H1 (cell line): Measurements from ENCODE around the gene ATP9B. TPM values are rescaled to one million over a fixed set of nuclear protein-coding genes. Genes with fewer than 3 reads are reported as not detected.

Source experiments
- CTCF ChIA-PET: fragments of 300-600 bp; sonication (Branson Sonifier 250); formaldehyde crosslinking; loops from one replicate; lab custom pipeline; 2021; ENCODE audit not compliant: partially characterized antibody; lab: Charles Lee
- POLR2A ChIA-PET: fragments of 300-600 bp; sonication (Branson Sonifier 250); formaldehyde crosslinking; loops from one replicate; lab custom pipeline; 2021; ENCODE audit warnings: inconsistent platforms; ENCODE audit not compliant: partially characterized antibody; lab: Charles Lee
- DNase-seq, 2 experiments: peaks; one replicate each; pipeline versions ENCODE4 v3.0.0 to v3.0.0-alpha.2; 2010 to 2022; ENCODE audit warnings: low spot score in 2 of 2, low read depth in 1 of 2, mixed read lengths in 1 of 2
- FAIRE-seq: peaks from 2 replicates; lab custom pipeline; 2011; peaks lifted over from hg19 to GRCh38; lab: Jason Lieb, UNC
- H2AFZ ChIP-seq: 2 replicates; pipeline ENCODE4 v1.8.1; 2012; ENCODE audit warnings: low read length, inconsistent platforms
- H2AK5ac ChIP-seq: 2 replicates; pipeline ENCODE4 v1.6.1; 2013; ENCODE audit warnings: low read depth, low read length
- H2BK120ac ChIP-seq: replicated peaks from 2 replicates; pipeline ENCODE3; 2013; ENCODE audit warnings: low read depth, low read length, inconsistent platforms
- H2BK12ac ChIP-seq: 2 replicates; pipeline ENCODE4 v1.6.1; 2013; ENCODE audit warnings: low read depth, low read length
- H2BK15ac ChIP-seq: 2 replicates; pipeline ENCODE4 v1.6.1; 2013; ENCODE audit warnings: low read length
- H2BK20ac ChIP-seq: 2 replicates; pipeline ENCODE4 v1.6.1; 2013; ENCODE audit warnings: low read length
- H2BK5ac ChIP-seq: 2 replicates; pipeline ENCODE4 v1.6.1; 2013; ENCODE audit warnings: low read depth, low read length
- H3K14ac ChIP-seq: 2 replicates; pipeline ENCODE4 v1.6.1; 2013; ENCODE audit warnings: inconsistent platforms; ENCODE audit not compliant: insufficient read length
- H3K18ac ChIP-seq: 2 replicates; pipeline ENCODE4 v1.6.1; 2013; ENCODE audit warnings: low read length; ENCODE audit errors: extremely low read depth
- H3K23ac ChIP-seq: 2 replicates; pipeline ENCODE4 v1.6.1; 2013; ENCODE audit warnings: inconsistent platforms; ENCODE audit not compliant: insufficient read length
- H3K23me2 ChIP-seq: 2 replicates; pipeline ENCODE4 v1.6.1; 2013; ENCODE audit warnings: low read depth, low read length
- H3K27ac ChIP-seq: 2 replicates; pipeline ENCODE4 v1.6.1; 2011; ENCODE audit warnings: low read depth, low read length, inconsistent platforms
- H3K27me3 ChIP-seq, 4 experiments: replicated peaks in 1 of 4; 1 replicate in 1 of 4; 2 replicates in 3 of 4; pipeline versions ENCODE4 v1.6.1 to v1.8.1; 2011 to 2013; ENCODE audit warnings: low read length in 3 of 4, mild to moderate bottlenecking in 3 of 4, inconsistent platforms in 2 of 4, mixed read lengths in 2 of 4, moderate library complexity in 1 of 4; ENCODE audit not compliant: control insufficient read depth in 3 of 4, insufficient read depth in 3 of 4; ENCODE audit errors: extremely low read depth in 1 of 4
- H3K36me3 ChIP-seq, 4 experiments: 2 replicates each; pipeline versions ENCODE4 v1.6.1 to v1.8.1; 2011 to 2013; ENCODE audit warnings: mild to moderate bottlenecking in 4 of 4, low read length in 3 of 4, moderate library complexity in 2 of 4, control low read depth in 1 of 4, inconsistent platforms in 1 of 4; ENCODE audit not compliant: insufficient read depth in 4 of 4, control insufficient read depth in 2 of 4
- H3K4ac ChIP-seq: replicated peaks from 2 replicates; pipeline ENCODE3; 2013; ENCODE audit warnings: low read length, low read depth, mixed read lengths, inconsistent platforms; ENCODE audit not compliant: insufficient read length
- H3K4me1 ChIP-seq, 4 experiments: replicated peaks in 1 of 4; 1 replicate in 1 of 4; 2 replicates in 3 of 4; pipeline versions ENCODE4 v1.6.1 to v1.8.1; 2011 to 2013; ENCODE audit warnings: low read length in 3 of 4, inconsistent platforms in 2 of 4, mixed read lengths in 1 of 4; ENCODE audit not compliant: insufficient read depth in 4 of 4, control insufficient read depth in 3 of 4
- H3K4me2 ChIP-seq, 2 experiments: 2 replicates each; pipeline versions ENCODE4 v1.6.1 to v1.8.1; 2011 to 2013; ENCODE audit warnings: low read depth in 2 of 2, low read length in 2 of 2, control low read depth in 1 of 2, inconsistent platforms in 1 of 2, mild to moderate bottlenecking in 1 of 2; ENCODE audit not compliant: insufficient read depth in 1 of 2
- H3K4me3 ChIP-seq, 4 experiments: fragments of 200-600, 300-600 bp in 1 of 4; sonication (generic), shearing (Covaris generic), sonication (Bioruptor Twin) in 1 of 4; 2 replicates each; pipeline versions ENCODE4 v1.5.1 to v1.8.1; 2011 to 2016; ENCODE audit warnings: low read length in 4 of 4, low read depth in 3 of 4, control low read depth in 2 of 4, inconsistent platforms in 2 of 4, mild to moderate bottlenecking in 2 of 4, mixed read lengths in 1 of 4, moderate library complexity in 1 of 4; ENCODE audit not compliant: insufficient read depth in 2 of 4; ENCODE audit errors: extremely low read depth in 1 of 4
- H3K56ac ChIP-seq: replicated peaks from 2 replicates; pipeline ENCODE3; 2013; ENCODE audit warnings: low read depth, mild to moderate bottlenecking, mixed read lengths, low read length, inconsistent platforms; ENCODE audit not compliant: insufficient read length
- H3K79me1 ChIP-seq: 2 replicates; pipeline ENCODE4 v1.6.1; 2013; ENCODE audit warnings: low read depth, low read length, control low read depth
- H3K79me2 ChIP-seq, 2 experiments: 2 replicates each; pipeline versions ENCODE4 v1.6.1 to v1.8.1; 2012 to 2013; ENCODE audit warnings: low read length in 2 of 2, mild to moderate bottlenecking in 2 of 2, inconsistent platforms in 1 of 2; ENCODE audit not compliant: insufficient read depth in 2 of 2, control insufficient read depth in 1 of 2
- H3K9ac ChIP-seq, 4 experiments: replicated peaks in 1 of 4; 1 replicate in 1 of 4; 2 replicates in 3 of 4; pipeline versions ENCODE4 v1.6.1 to v1.8.1; 2011 to 2013; ENCODE audit warnings: low read depth in 3 of 4, low read length in 3 of 4, control low read depth in 2 of 4, mild to moderate bottlenecking in 2 of 4, moderate library complexity in 2 of 4, inconsistent platforms in 1 of 4; ENCODE audit errors: extremely low read depth in 1 of 4
- H3K9me3 ChIP-seq, 2 experiments: 2 replicates each; pipeline versions ENCODE4 v1.6.1 to v1.8.1; 2012 to 2013; ENCODE audit warnings: mild to moderate bottlenecking in 2 of 2, moderate library complexity in 2 of 2, control low read depth in 1 of 2, inconsistent platforms in 1 of 2, low read depth in 1 of 2, low read length in 1 of 2, mixed read lengths in 1 of 2; ENCODE audit not compliant: insufficient read depth in 2 of 2
- H4K20me1 ChIP-seq, 2 experiments: replicated peaks in 1 of 2; 2 replicates each; pipeline versions ENCODE3 to v1.8.1; 2011 to 2013; ENCODE audit warnings: inconsistent platforms in 2 of 2, low read length in 2 of 2, mild to moderate bottlenecking in 1 of 2; ENCODE audit not compliant: insufficient read depth in 2 of 2, control insufficient read depth in 1 of 2
- H4K5ac ChIP-seq: 2 replicates; pipeline ENCODE4 v1.6.1; 2013; ENCODE audit warnings: low read length, low read depth, mixed read lengths, inconsistent platforms; ENCODE audit not compliant: insufficient read length
- H4K8ac ChIP-seq: 2 replicates; pipeline ENCODE4 v1.8.0; 2013; ENCODE audit warnings: mild to moderate bottlenecking, moderate library complexity, low read length, inconsistent platforms; ENCODE audit not compliant: insufficient read depth; ENCODE audit errors: extremely low read depth
- H4K91ac ChIP-seq: replicated peaks from 2 replicates; pipeline ENCODE3; 2013; ENCODE audit warnings: low read length, mixed read lengths, inconsistent platforms; ENCODE audit not compliant: insufficient read length
- ASH2L ChIP-seq: fragments of 200-600, 300-600 bp; sonication (generic); IDR thresholded peaks from one replicate; pipeline ENCODE4 v1.7.1; 2017; ENCODE audit warnings: low read length
- CTCF ChIP-seq, 3 experiments: IDR thresholded peaks; 1 replicate in 2 of 3; 2 replicates in 1 of 3; pipeline versions ENCODE4 v1.5.1 to v1.6.1; 2011; ENCODE audit warnings: low read length in 3 of 3, mild to moderate bottlenecking in 3 of 3, inconsistent platforms in 2 of 3, low read depth in 1 of 3, moderate library complexity in 1 of 3; ENCODE audit not compliant: insufficient read depth in 1 of 3; ENCODE audit errors: control extremely low read depth in 1 of 3
- EGR1 ChIP-seq: IDR thresholded peaks from 2 replicates; pipeline ENCODE4 v1.6.1; 2011; ENCODE audit warnings: low read depth, low read length, borderline replicate concordance
- GTF2F1 ChIP-seq: IDR thresholded peaks from 2 replicates; pipeline ENCODE4 v1.6.1; 2012; ENCODE audit warnings: low read depth, low read length, improper control_type of control experiment, borderline replicate concordance
- NANOG ChIP-seq: IDR thresholded peaks from 2 replicates; pipeline ENCODE4 v1.6.1; 2011; ENCODE audit warnings: low read length, low read depth, mild to moderate bottlenecking, inconsistent platforms; ENCODE audit not compliant: insufficient read depth, poor library complexity, severe bottlenecking
- WGBS, 2 experiments: shearing (Covaris generic) in 1 of 2; methylation state at CpG; one replicate each; pipeline versions ENCODE4 v1.1.6 to v1.1.7; 2013 to 2015; ENCODE audit warnings: low lambda C conversion rate in 2 of 2, mixed read lengths in 2 of 2, inconsistent platforms in 1 of 2, low coverage in 1 of 2, missing lambda C conversion rate in 1 of 2; ENCODE audit not compliant: insufficient replicate concordance in 2 of 2, insufficient coverage in 1 of 2, insufficient read length in 1 of 2; ENCODE audit errors: extremely low coverage in 1 of 2, missing lambda C conversion rate in 1 of 2; 5-methylcytosine and 5-hydroxymethylcytosine counted together
- polyA plus RNA-seq, 7 experiments: library from polyadenylated mRNA; depleted of rRNA in 3 of 7; stranded (reverse) in 5 of 7; unstranded in 2 of 7; fragments of >200 nt in 5 of 7; fragments of 200-250 nt in 2 of 7; gene quantifications; 1 replicate in 5 of 7; 2 replicates in 1 of 7; 4 replicates in 1 of 7; pipeline versions ENCODE4 v1.2.1 to v1.2.3, GENCODE V29; 2011 to 2013; ENCODE audit warnings: missing spikeins in 2 of 7, mixed read lengths in 2 of 7
- total RNA-seq: library from RNA; stranded (reverse); fragmentation: NEBNext Ultra II Directional; extraction: Animal tissue kit (Norgen Biotek cat#: 25700); gene quantifications from 2 replicates; pipeline ENCODE4 v1.2.1, GENCODE V29; 2021

ATP9B gene
- total and polyA plus RNA-seq, 2 of the 8 experiments (the other 6 are each of a cell fraction or from before 2014, with no cell fraction given) = 15.1 to 21.7 TPM

DNA sequence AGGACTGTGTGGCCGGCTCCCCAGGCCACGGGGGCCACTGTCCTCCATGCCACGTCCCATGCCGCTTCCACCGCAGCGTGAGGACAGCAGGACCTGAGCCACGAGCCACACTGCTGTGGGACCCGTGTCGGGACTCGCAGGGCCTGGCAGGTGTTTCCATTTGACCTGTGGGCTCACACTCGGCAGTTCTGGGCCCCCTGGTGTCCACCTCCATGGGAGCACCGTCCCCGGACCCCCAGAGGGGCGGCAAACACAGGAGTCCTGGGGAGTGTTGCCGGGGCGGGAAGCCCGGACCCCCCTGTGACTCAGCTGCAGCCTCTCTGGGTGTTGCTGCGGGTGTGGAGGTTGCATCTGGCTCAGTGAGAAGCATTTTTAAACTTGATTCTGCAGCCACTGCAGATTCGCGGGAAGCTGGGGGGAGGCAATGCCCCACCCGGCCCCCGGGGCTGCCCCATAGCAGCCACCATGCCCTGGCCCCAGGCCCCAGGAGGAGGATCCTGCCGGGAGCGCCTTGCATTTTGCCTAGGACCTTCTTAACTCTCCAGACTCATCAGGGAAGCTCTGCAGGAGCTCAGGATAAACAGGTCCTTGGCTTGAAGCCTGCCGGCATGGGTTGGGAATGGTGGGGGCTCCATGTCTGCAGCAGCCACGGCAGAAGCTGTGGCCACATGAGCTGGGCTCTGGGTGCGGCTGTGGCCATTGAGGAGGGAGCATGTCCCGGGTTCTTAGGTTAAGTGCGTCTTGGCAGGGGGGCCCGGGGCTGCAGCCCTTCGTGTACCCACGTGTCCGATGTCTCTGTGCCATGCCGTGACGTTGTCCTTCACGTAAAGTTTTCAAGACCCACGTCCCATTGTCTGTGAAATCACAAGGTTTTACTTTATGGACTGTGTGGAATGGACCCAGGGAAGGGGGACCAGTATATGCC, 357.4 kb downstream of the ATP9B start:
- POLR2A ChIA-PET = interaction anchor here (0.6 kb wide), 1 partner anchor 158 kb away, joined by 3 read pairs; no protein-coding TSS in a partner anchor

More for the DNA sequence above, 357.4 kb downstream of the ATP9B start:
- H3K4me2 ChIP-seq = no peak overlapping the region
- DNase-seq (no peak), FAIRE-seq (no peak)
- no peaks in the 10 kb centered on the region for H3K79me2 ChIP-seq
- no peak overlapping the region for H3K56ac ChIP-seq
- no peaks in the 10 kb centered on the region for H3K9me3 ChIP-seq
- H4K91ac ChIP-seq = no peak overlapping the region
- no peak overlapping the region for H2BK20ac ChIP-seq
- H3K27ac ChIP-seq = no peak overlapping the region
- H3K4me3 ChIP-seq = no peak overlapping the region
- no peak overlapping the region for H3K9ac ChIP-seq
- no peaks in the 10 kb centered on the region for H3K27me3 ChIP-seq
- 93% methylated on average over 33 of the region's 37 CpGs; no CpG with 5 or more reads in 1 of the 2 experiments for WGBS, 2 experiments
- H3K79me1 ChIP-seq = no peaks in the 10 kb centered on the region; the same call in 1 of the 2 replicates
- no peak overlapping the region for H2BK12ac ChIP-seq
- no peaks in the 10 kb centered on the region for H3K36me3 ChIP-seq
- H2BK120ac ChIP-seq = no peak overlapping the region
- H3K4ac ChIP-seq = no peak overlapping the region
- H3K23me2 ChIP-seq = no peaks in the 10 kb centered on the region; the same call in 1 of the 2 replicates
- no peak overlapping the region for H3K18ac ChIP-seq
- TF ChIP-seq GTF2F1 (no peak), NANOG (no peak), ASH2L (no peak), CTCF (IDR thresholded peaks at IDR 0.05; ENCODE audit: control extremely low read depth in 1 of 3, insufficient read depth in 1 of 3, low read depth in 1 of 3, low read length in 3 of 3) (no peak), EGR1 (0 out of 2 replicates have a peak, but pooled peaks have one; percentile 51)
- H2BK5ac ChIP-seq = no peak overlapping the region
- H4K8ac ChIP-seq = no peak overlapping the region
- no peaks in the 10 kb centered on the region for H3K4me1 ChIP-seq
- no peaks in the 10 kb centered on the region for H4K20me1 ChIP-seq
- no peak overlapping the region for H3K14ac ChIP-seq
- no peak overlapping the region for H2BK15ac ChIP-seq
- no peak overlapping the region for H2AFZ ChIP-seq
- CTCF ChIA-PET = interaction anchor here (0.6 to 1.1 kb wide), 4 partner anchors 21 to 254 kb away, joined by 3 to 5 read pairs (median 4); no protein-coding TSS in a partner anchor
- no peak overlapping the region for H3K23ac ChIP-seq
- no peak overlapping the region for H2AK5ac ChIP-seq
- H4K5ac ChIP-seq = no peak overlapping the region
